ENCODE results near the gene SPARCL1.

SPARCL1 gene

DNA sequence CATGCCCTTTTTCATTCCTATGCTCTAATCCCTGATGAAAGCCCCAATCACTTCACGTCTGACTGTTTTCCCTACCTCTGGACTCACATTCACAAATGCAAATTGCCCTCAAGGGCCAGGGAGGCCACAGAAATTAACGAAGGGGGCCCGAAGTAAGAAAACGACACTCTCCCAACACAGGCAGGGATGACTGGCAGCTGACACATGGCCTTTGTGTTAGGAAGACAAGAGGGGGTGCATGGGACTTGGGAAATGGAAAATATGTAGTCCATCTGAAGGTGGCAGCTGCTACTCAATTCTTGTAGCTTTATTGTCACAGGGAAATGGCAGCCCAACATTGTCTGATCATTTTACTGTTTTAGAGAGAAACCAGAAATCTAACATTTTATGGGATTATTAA lies 12.3 kb upstream of the SPARCL1 start:
- DNase-seq, result no peak

GRCh38 chr4:87540146-87541058 lies 11.2 kb upstream of the SPARCL1 start:
- no peak for DNase-seq

DNA sequence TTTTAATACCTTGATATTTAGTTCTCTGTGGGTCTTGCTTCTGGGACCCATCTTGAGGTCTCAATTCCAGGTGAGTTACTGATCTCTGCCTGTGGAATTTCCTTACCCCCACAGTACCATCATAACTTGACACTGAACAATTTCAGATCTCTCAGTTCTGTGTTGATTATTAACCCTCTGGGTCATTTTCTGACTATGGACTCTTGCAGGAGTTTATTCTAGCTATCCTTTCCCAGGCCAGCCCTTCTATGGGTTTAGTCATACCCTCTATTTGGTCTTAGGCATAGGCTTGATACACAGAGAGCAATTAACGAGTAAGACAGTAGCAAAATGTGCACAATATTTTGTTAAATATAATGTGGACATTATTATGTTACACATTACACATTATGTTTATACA lies 3.7 kb upstream of the SPARCL1 start:
- no peak for DNase-seq

DNA sequence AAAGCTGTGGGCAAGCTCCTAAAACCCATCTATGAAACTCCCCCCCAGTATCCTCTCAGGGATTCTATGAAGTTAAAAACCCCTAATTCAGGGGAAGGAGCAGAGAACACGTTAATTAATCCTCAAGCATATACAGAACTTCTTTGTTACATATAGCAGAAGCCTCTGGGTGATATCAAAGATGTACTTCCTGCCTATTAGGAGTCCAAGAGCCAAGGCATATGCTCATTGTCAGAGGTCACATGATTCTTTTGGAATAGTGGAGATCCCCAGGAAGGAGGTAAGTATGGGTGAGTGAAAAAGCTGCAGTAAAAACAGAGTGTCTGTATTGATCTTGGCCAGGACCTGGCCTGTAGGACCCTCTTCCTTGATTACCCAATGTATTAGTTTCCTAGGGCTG lies 2.9 kb upstream of the SPARCL1 start:
- DNase-seq, result no peak

GRCh38 chr4:87531621-87532020 lies 2.4 kb upstream of the SPARCL1 start:
- no peak for DNase-seq

DNA sequence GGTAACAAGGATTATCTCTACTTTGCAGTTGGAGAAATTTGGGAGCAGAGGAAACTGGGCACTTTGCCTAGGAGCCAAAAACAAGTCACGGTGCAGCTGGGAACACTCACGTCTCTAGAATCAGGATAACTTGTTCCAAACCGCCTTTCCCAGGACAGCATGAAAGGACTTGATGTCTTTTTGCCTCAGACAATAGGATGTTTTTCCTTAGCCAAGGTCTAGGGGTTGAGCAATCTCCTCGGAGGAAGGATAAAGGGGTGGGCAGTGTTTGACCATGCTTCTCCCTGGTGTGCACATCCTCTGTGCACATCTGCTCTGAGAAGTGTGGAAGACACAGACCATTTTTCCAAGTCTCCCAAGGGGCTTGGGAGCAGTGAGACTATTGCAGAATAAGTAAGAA lies 1.7 kb upstream of the SPARCL1 start:
- DNase-seq, result no peak

GRCh38 chr4:87530229-87530628 lies 1.1 kb upstream of the SPARCL1 start:
- DNase-seq, result no peak

- no peak for DNase-seq
These were observed 1.6 kb downstream of the SPARCL1 start for GRCh38 chr4:87527431-87528220.

GRCh38 chr4:87525636-87526295 lies 3.4 kb downstream of the SPARCL1 start:
- no peak for DNase-seq

GRCh38 chr4:87524456-87524855 lies 4.7 kb downstream of the SPARCL1 start:
- no peak for DNase-seq

GRCh38 chr4:87523307-87523706 lies 5.9 kb downstream of the SPARCL1 start:
- no peak for DNase-seq

GRCh38 chr4:87521757-87522374 lies 7.3 kb downstream of the SPARCL1 start:
- no peak for DNase-seq

DNA sequence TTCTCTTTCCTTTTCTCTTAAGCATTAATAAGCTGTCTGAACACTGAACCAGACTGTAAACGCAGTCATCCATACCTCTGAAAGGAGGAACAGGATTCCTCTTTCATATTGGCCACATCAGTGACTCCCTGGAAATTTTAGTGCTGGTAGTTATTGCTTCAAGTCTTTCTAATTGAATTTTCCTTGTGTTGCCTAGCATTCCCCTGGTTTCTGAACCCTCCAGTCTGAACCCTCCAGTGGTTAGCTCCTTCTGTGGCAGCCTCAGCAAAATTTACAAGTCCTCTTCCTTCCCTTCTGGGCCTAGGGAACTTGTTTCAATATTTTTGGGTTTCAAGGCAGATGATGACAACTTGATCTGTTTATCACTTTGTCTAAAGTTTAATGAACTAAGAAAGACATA lies 7.9 kb downstream of the SPARCL1 start:
- DNase-seq, result no peak

GRCh38 chr4:87517621-87518020 lies 11.6 kb downstream of the SPARCL1 start:
- no peak for DNase-seq

- DNase-seq, result no peak
These were observed 12.5 kb downstream of the SPARCL1 start for GRCh38 chr4:87516683-87517082.

- no peak for DNase-seq
These were observed 16.8 kb downstream of the SPARCL1 start for GRCh38 chr4:87512400-87512799.

DNA sequence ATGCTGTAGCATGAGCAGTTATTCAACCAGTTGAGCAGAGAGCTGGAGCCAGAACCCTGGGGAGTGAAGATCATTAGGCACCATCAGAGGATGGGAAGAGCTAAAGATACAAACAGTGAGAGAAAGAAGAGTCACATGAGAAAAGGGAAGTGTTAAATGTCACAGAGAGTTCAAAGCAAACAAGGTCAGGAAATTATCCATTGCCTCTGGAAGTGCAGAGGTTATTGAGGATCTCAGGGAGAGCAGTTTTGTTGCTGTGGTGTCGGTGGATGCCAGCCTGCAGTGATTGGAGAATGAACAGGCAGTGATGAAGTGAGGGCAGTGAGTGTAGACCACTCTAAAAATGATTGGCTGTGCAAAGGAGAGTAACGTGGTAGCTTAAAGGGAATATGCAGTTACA lies 17.7 kb downstream of the SPARCL1 start:
- DNase-seq, result no peak

- no peak for DNase-seq
These were observed 18.4 kb downstream of the SPARCL1 start for GRCh38 chr4:87510747-87511146.

DNA sequence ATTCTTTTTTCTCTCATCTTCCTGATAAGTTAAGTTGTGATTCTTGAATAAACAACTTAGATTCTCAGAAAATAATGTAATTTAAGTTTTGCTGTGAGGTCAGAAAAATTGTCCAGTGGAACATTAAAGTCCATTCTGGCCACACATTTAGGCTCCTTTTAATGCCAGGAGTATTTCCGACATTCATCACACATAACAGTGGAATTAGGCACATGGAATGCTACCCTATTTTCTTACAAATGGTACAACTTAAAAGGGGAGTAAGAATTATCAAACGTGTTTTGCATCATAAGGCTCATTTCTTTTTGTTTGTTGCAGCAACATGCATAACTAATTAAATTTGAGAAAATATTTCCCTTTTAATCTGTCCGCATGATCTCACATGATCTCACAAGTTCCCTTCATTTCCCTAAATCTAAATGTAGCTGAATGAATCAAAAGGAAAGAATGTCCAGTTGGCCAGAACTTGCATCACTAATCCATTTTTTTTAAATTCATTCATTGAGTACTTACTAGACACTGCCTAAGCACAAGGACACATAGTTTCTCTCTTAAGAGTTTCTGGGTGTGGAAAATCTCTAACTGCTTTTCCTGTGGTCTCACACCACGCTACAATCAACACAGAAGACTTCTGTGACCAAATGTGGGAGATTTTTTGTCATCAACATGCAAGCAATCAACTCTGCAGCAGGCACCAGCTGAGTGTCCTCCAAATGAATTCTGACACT lies 22.0 kb downstream of the SPARCL1 start:
- DNase-seq, result no peak

DNA sequence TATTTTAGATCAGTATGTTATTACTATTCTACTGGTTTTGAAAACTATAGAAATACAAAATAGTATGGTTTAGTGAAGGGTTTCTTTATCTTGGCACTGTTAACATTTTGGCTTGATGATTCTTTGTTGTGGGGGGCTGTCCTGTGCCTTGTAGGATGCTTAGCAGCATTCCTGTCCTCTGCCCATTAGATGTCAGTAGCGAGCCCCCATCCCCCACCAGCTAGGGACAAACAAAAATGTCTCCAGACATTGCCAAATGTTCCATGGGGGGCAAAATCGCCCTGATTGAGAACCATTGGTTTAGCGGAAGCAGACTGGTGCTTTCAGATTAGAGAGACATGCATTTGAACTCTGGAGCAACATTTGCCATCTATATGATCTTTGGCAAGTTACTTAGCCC lies 23.3 kb downstream of the SPARCL1 start:
- no peak for DNase-seq

DNA sequence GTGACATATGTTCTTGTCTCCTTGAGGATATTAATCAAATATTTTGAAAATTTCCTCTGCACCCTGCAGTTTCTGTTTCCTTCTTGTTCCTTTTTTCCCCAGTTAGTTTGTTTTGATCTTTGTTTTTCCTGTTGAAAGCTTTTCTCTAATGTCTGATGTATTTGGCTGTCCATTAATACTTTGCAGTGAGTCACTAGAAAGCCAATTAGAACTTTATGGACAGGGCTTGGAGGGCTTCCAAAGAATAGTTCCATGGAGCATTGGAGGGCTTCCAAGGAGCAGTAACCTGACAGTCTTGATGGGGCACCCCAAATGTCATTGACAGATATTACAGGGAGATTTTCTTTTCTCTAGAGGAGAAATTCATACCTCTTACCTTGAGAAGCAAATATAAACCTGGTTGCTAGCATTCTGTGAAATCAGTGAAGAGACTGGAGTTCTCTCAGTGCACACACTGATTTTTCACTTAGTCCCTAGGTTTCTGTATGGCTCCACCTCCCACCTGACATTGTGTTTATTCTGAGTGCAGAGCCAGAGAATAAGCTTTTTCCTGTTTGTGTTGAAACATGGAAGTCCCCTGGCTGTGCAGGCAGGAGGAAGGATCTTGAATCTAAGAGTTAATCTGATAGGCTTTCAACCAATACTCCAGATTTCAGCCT lies 26.5 kb downstream of the SPARCL1 start:
- DNase-seq, result no peak

DNA sequence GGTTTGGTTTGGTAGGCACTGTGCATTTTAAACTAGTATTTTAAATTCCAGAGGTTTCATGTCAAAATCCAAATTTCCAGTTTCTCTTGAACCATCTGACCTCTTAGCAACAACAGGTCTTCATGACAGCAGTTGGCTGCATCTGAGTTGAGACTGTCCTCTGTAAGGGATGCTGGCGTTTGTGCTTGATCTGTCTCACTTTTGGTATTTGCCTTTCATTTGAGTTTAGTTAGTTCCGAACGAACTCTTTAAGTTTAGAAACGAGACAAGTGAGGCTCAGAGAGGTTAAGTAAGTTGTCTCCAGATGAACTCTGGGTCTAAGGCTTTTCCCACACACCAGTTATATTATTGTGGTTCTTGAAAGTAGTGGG lies 29.1 kb downstream of the SPARCL1 start:
- no peak for DNase-seq

All from activated CD4-positive, alpha-beta T cell treated with anti-CD3 and anti-CD28 coated beads for 48 hours (primary cell).